Panc1 (cell line): ENCODE measurements around the gene JAZF1. TPM values are rescaled to one million over a fixed set of nuclear protein-coding genes. Genes with fewer than 3 reads are reported as not detected.

Experiments
- ATAC-seq: fragments of 200-7000 bp; cut with Tn5 transposase; 2 replicates; pipeline ENCODE4 v1.9.1; 2020; ENCODE audit warnings: mild to moderate bottlenecking, moderate library complexity
- BruUV-seq: library from RNA; stranded (reverse); fragments of 400-500 nt; replicated peaks from 2 replicates; lab custom pipeline; 2021; lab: Mats Ljungman, UMichigan
- CTCF ChIA-PET: fragments of 300-600 bp; sonication (Branson Sonifier 250); formaldehyde crosslinking; loops from one replicate; lab custom pipeline; 2022; ENCODE audit warnings: antibody characterized with exemption; lab: Charles Lee
- POLR2A ChIA-PET: fragments of 300-600 bp; sonication (Branson Sonifier 250); formaldehyde crosslinking; loops from one replicate; lab custom pipeline; 2022; ENCODE audit warnings: antibody characterized with exemption; lab: Charles Lee
- DNase-seq: peaks from one replicate; pipeline ENCODE4 v3.0.0-alpha.2; 2010; ENCODE audit warnings: low read depth, low spot score
- H3K27ac ChIP-seq: 2 replicates; pipeline ENCODE4 v1.5.1; 2011; ENCODE audit warnings: mild to moderate bottlenecking, low read length, inconsistent platforms
- H3K27me3 ChIP-seq: fragments of 200-500 bp; sonication (Bioruptor generic); 2 replicates; pipeline ENCODE4 v1.6.0; 2014; ENCODE audit warnings: low read length, inconsistent platforms; ENCODE audit not compliant: control insufficient read depth, insufficient read depth
- H3K36me3 ChIP-seq: fragments of 200-500 bp; sonication (Bioruptor generic); 2 replicates; pipeline ENCODE4 v1.5.1; 2014; ENCODE audit warnings: inconsistent platforms, mild to moderate bottlenecking, low read length, moderate library complexity; ENCODE audit not compliant: control insufficient read depth, insufficient read depth
- H3K4me1 ChIP-seq: 2 replicates; pipeline ENCODE4 v1.5.1; 2011; ENCODE audit warnings: inconsistent platforms, mild to moderate bottlenecking, low read length, moderate library complexity; ENCODE audit not compliant: control insufficient read depth, insufficient read depth
- H3K4me3 ChIP-seq, 2 experiments: 2 replicates each; pipeline ENCODE4 v1.5.1; 2011 to 2012; ENCODE audit warnings: low read depth in 2 of 2, low read length in 2 of 2, mild to moderate bottlenecking in 2 of 2, inconsistent platforms in 1 of 2, moderate library complexity in 1 of 2
- H3K9me3 ChIP-seq: fragments of 200-500 bp; sonication (Bioruptor generic); 2 replicates; pipeline ENCODE4 v1.5.1; 2014; ENCODE audit warnings: low read depth, mild to moderate bottlenecking, inconsistent platforms, low read length, moderate library complexity; ENCODE audit not compliant: control insufficient read depth, insufficient read depth
- POLR2AphosphoS5 ChIP-seq: IDR thresholded peaks from 2 replicates; pipeline ENCODE4 v1.6.1; 2012; ENCODE audit warnings: mild to moderate bottlenecking, low read depth, low read length, moderate library complexity
- SIN3A ChIP-seq: IDR thresholded peaks from 2 replicates; pipeline ENCODE4 v1.6.1; 2012; ENCODE audit warnings: low read depth, mild to moderate bottlenecking, low read length, moderate library complexity, borderline replicate concordance; ENCODE audit not compliant: insufficient read depth
- TCF7L2 ChIP-seq: IDR thresholded peaks from 2 replicates; pipeline ENCODE4 v1.6.1; 2011; ENCODE audit warnings: mild to moderate bottlenecking, low read depth, low read length, inconsistent platforms
- in situ Hi-C: cut with HindIII; loops from 2 replicates; pipeline ENCODE4 v1.10.0; 2016; ENCODE audit warnings: low sequenced_read_pairs, low pct_unique_long_range_greater_than_20kb
- intact Hi-C: fragments of 100-400 bp; cut with micrococcal nuclease; formaldehyde crosslinking; loops from one replicate; pipeline ENCODE4 v1.10.0; 2022; ENCODE audit not compliant: unreplicated experiment
- total RNA-seq: library from RNA; stranded (reverse); gene quantifications from one replicate; pipeline ENCODE4 v1.2.1, GENCODE V29; 2021; ENCODE audit not compliant: unreplicated experiment
- TF ChIP-seq, protein P1 (sequence below), 2 experiments: IDR thresholded peaks; 2 replicates each; pipeline ENCODE4 v1.6.1; 2011 to 2012; ENCODE audit warnings: low read depth in 2 of 2, control low read depth in 1 of 2, low read length in 1 of 2, mild to moderate bottlenecking in 1 of 2, moderate library complexity in 1 of 2; ENCODE audit not compliant: insufficient read depth in 1 of 2
- TF ChIP-seq, protein P2 (sequence below): fragments of 450-650 bp; IDR thresholded peaks from 2 replicates; pipeline ENCODE4 v1.5.1; 2017; ENCODE audit warnings: mild to moderate bottlenecking

Gene JAZF1
- total RNA-seq, 1 experiment from 2014 or later: 8.8 TPM

DNA sequence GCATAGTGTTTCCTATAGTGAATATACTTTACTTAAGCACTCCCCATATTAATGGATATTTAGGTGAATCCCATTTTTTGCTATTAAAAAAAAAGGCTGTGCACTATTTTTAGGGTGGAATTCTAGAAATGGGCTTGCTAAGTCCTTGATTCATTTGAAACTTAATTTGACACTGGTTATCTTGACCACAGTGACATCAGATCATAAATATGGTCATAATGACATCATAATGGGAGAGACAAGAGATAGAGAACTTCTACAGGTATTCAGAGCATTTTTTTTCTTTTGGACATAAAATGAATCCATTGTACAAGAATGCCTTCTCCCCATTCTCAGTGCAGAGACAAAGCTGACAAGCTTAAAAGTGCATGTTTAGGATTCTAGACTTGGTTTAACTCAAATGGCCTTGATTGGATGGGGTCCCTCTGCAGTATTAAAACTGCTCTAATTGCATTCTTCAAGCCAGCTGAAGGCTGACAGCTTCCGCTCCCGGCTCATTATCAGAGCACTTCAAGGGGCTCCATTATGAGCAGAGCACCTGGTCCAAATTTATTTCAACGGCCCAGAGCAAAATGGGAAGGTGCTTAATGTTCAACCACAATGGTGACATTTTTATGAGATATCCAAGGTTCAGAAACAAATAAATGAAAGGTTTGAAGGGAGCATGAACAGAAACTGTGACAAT lies 104.8 kb downstream of the JAZF1 start:
- intact Hi-C loops (loop anchor here (5.0 kb wide), 1 partner anchor 54 kb away; no protein-coding TSS in a partner anchor), in situ Hi-C loops (no loop called here)
- Histone ChIP-seq H3K27ac (peak overlapping the region; percentile 18; the same call in 1 of the 2 replicates), H3K36me3 (no peaks in the 10 kb centered on the region), H3K4me3 (no peak overlapping the region), H3K4me1 (peaks cover 17% of the 10 kb centered on the region), H3K27me3 (no peaks in the 10 kb centered on the region), H3K9me3 (no peaks in the 10 kb centered on the region)
- ChIA-PET POLR2A (interaction anchor here (1.3 kb wide), 1 partner anchor 14 kb away, joined by 3 read pairs; no protein-coding TSS in a partner anchor), CTCF (interaction anchor here (3.6 kb wide), 1 partner anchor 14 kb away, joined by 21 read pairs; no protein-coding TSS in a partner anchor)
- TF ChIP-seq SIN3A (no peak), TCF7L2 (no peak), POLR2AphosphoS5 (no peak)
- TF ChIP-seq, protein P1, sequence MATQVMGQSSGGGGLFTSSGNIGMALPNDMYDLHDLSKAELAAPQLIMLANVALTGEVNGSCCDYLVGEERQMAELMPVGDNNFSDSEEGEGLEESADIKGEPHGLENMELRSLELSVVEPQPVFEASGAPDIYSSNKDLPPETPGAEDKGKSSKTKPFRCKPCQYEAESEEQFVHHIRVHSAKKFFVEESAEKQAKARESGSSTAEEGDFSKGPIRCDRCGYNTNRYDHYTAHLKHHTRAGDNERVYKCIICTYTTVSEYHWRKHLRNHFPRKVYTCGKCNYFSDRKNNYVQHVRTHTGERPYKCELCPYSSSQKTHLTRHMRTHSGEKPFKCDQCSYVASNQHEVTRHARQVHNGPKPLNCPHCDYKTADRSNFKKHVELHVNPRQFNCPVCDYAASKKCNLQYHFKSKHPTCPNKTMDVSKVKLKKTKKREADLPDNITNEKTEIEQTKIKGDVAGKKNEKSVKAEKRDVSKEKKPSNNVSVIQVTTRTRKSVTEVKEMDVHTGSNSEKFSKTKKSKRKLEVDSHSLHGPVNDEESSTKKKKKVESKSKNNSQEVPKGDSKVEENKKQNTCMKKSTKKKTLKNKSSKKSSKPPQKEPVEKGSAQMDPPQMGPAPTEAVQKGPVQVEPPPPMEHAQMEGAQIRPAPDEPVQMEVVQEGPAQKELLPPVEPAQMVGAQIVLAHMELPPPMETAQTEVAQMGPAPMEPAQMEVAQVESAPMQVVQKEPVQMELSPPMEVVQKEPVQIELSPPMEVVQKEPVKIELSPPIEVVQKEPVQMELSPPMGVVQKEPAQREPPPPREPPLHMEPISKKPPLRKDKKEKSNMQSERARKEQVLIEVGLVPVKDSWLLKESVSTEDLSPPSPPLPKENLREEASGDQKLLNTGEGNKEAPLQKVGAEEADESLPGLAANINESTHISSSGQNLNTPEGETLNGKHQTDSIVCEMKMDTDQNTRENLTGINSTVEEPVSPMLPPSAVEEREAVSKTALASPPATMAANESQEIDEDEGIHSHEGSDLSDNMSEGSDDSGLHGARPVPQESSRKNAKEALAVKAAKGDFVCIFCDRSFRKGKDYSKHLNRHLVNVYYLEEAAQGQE (IDR thresholded peaks at IDR 0.05; ENCODE audit: insufficient read depth in 1 of 2, low read depth in 2 of 2, low read length in 1 of 2): no peak
- TF ChIP-seq, protein P2, sequence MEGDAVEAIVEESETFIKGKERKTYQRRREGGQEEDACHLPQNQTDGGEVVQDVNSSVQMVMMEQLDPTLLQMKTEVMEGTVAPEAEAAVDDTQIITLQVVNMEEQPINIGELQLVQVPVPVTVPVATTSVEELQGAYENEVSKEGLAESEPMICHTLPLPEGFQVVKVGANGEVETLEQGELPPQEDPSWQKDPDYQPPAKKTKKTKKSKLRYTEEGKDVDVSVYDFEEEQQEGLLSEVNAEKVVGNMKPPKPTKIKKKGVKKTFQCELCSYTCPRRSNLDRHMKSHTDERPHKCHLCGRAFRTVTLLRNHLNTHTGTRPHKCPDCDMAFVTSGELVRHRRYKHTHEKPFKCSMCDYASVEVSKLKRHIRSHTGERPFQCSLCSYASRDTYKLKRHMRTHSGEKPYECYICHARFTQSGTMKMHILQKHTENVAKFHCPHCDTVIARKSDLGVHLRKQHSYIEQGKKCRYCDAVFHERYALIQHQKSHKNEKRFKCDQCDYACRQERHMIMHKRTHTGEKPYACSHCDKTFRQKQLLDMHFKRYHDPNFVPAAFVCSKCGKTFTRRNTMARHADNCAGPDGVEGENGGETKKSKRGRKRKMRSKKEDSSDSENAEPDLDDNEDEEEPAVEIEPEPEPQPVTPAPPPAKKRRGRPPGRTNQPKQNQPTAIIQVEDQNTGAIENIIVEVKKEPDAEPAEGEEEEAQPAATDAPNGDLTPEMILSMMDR: no peak
- BruUV-seq: no TSS peak
- DNase-seq (no peak), ATAC-seq (no peak)

DNA sequence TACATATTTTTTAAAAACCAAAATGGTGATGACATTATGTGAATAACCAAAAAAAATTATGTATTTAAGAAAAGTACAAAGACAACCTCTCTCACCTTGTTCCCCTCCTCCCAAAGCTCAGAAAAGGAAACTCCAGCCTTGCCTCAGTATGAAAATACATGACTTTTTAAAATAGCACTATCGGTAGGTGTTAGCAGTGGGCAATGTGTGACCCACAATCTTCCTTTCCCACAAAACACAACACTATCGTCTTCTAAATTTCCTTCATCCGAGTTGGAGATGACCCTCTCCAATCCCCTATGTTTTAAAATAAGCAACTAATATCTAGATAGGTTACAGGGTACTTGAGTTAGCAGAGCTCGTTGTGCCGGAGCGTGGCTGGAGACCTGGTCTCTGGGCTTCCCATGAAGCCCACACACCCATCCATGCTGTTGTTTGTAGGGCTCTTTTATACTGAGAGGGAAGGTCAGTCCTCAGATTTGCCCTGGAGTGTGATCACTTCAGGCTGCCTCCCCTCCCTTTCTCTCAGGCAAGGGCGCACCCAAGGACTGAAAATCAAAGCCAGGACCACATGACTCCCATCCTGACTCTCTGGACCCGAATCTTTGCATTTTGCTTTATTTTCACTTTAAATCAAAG lies 107.6 kb downstream of the JAZF1 start:
- intact Hi-C loops (no loop called here), in situ Hi-C loops (no loop called here)
- DNase-seq: no peak
- TF ChIP-seq SIN3A (no peak), TCF7L2 (no peak)
- TF ChIP-seq, protein P2: no peak
- Histone ChIP-seq H3K9me3 (no peaks in the 10 kb centered on the region), H3K27ac (peak overlapping the region; percentile 18; the same call in 1 of the 2 replicates), H3K4me1 (peaks cover 30% of the 10 kb centered on the region), H3K36me3 (no peaks in the 10 kb centered on the region), H3K4me3 (no peak overlapping the region), H3K27me3 (no peaks in the 10 kb centered on the region)
- BruUV-seq: no TSS peak
- ATAC-seq: no peak
- POLR2A ChIA-PET: no interaction called here
- CTCF ChIA-PET: no interaction called here
